ENCODE measurements around the gene GRPEL2.

Gene GRPEL2

DNA sequence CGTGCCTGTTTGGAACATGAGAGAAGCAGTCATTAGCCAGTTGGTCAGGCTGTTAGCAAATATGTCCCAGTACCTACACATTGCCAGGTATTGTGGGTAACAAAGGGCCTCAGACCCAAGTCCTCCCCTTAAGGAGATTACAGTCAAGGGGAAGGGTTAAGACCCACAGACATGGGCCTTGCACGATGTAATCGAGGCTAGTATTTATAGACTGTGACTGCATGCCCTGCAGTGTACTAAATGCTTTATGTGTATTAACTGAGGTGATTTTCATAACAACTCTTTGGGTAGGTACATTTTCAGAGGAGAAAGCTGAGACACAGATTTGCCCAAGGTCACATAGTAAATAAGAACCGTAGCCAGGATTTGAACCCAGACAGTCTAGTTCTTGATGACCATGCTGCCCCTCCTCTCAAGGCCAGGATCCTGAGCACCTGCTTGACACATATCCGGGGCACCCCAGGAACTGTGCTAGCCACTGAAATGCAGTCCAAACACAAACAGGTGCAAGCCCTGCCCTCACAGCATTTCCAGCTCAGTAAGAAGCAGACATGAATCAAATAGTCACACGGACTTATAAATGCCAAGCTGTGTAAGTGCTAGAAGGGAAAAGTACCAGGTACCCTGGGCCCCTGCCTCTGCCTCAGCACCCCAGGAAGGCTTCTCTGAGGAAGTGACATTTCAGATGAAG is 32.0 kb upstream of the GRPEL2 start:
- TF ChIP-seq, protein P1, sequence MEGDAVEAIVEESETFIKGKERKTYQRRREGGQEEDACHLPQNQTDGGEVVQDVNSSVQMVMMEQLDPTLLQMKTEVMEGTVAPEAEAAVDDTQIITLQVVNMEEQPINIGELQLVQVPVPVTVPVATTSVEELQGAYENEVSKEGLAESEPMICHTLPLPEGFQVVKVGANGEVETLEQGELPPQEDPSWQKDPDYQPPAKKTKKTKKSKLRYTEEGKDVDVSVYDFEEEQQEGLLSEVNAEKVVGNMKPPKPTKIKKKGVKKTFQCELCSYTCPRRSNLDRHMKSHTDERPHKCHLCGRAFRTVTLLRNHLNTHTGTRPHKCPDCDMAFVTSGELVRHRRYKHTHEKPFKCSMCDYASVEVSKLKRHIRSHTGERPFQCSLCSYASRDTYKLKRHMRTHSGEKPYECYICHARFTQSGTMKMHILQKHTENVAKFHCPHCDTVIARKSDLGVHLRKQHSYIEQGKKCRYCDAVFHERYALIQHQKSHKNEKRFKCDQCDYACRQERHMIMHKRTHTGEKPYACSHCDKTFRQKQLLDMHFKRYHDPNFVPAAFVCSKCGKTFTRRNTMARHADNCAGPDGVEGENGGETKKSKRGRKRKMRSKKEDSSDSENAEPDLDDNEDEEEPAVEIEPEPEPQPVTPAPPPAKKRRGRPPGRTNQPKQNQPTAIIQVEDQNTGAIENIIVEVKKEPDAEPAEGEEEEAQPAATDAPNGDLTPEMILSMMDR (IDR thresholded peaks at IDR 0.05), result no peak

DNA sequence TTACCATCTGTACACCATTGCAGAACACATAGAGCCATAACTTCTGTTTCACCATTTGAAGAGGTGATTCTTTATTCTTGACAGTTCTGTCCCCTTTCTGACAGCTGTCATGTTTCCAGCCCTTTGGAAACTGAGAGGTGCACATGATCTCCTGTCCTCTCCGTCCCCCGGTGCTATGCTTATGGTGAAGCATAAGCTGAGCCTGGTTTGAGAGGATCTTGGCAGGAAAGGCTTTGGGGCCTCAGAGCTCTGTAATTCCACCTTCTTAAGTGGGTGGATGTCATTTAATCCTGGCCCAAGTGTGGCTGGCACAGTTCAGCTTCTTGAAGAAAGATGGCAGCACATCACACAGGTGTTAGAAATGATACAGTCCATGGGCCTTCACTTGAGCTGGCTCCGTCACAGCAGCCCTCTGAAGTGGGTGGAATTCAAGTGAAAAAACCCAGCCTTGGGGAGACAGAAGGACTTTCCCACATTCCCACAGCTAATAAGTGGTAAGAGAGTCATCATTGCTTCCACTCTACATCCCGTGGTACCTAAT is 30.7 kb upstream of the GRPEL2 start:
- TF ChIP-seq, protein P1 (IDR thresholded peaks at IDR 0.05), result no peak

DNA sequence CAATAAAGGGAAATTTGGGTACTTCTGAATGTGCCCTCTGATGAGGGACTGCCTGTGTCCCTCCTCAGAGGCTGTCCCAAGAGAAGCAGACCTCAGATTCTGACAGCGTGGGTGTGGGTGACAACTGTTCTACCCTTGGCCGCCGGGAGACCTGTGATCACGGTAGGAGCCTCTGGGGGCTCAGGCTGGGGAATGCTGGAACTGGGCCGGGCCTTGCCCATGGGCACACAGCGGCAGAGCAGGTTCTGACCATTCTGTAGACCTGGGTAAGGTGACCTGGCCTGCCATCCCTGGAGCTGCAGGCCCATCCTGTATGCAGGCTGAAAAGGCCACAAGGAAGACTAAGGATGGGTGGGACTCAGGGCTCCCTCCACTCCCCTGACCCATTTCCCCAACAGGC is 29.5 kb upstream of the GRPEL2 start:
- TF ChIP-seq, protein P1 (IDR thresholded peaks at IDR 0.05), result no peak

DNA sequence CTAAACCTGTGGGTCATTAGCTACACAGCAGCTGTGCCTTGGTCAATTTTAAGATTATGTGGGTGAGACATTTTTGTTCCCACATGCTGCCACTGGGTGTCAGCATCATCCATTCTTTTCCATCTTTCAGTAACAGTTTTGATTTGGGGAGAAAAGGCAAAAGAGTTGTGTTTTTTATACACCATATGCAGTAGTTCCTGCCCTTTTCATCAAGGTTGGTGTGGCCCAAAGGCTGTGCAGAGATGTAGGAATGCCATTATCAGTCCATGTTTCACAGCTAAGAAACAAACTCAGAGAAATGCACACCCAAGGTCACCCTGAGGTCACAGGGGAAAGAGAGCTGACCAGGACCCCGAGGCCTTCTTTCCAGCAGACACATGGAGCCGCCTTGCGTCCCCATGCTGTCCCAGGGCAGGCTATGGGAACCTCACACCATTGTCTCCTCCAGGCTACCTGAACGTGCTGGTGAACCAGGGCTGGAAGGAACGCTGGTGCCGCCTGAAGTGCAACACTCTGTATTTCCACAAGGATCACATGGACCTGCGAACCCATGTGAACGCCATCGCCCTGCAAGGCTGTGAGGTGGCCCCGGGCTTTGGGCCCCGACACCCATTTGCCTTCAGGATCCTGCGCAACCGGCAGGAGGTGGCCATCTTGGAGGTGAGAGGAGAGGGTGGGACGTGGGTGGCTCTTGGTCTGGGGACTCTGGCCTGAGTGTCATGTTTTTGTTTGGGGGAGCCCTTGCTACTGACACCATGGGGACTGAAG is 27.8 kb upstream of the GRPEL2 start:
- TF ChIP-seq, protein P1 (IDR thresholded peaks at IDR 0.05), result peak; percentile 81

DNA sequence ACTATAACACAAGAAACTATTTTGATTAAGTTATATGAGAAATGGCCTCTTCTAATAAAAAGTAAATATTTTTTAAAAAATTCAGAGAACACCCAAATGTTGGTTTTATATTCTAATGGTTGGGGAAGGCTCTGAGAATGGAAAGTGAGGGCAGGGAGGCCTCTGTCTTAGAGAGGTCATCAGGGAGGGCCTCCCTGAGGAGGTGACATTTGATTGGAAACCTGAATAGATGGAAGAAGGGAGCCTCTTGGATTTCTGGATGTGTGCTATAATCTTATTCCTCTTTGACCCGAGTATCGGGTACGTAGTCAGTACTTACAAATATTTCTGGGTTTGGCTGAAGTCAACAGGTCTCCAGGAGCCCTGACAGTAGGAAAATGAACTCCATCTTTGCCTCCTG is 26.1 kb upstream of the GRPEL2 start:
- TF ChIP-seq, protein P1 (IDR thresholded peaks at IDR 0.05), result no peak

DNA sequence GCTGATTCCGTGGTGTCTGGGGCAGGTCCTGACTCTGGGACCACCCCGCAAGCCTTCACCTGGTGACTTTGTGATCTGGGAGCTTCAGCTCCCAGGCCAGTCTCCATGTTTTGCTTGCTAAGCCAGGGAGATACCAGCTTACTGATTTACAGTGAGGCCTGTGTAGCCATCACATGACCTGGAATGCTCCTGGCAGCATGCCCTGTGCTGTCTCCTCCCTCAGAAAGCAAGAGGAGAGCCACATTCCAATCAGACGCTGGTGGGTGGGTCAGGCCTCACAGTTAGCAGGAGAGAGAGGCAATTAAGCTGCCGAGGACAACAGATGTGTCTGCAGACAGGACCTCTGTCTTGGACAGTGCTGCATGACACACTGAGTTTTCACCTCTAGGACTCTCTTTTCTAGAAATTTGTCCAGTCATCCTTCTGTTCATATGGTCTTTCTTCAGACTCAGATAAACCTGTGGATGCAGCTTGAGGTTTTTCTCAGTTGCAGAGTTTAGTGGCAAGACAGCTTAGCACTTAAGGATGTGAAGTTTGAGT is 24.4 kb upstream of the GRPEL2 start:
- TF ChIP-seq, protein P1 (IDR thresholded peaks at IDR 0.05), result no peak

DNA sequence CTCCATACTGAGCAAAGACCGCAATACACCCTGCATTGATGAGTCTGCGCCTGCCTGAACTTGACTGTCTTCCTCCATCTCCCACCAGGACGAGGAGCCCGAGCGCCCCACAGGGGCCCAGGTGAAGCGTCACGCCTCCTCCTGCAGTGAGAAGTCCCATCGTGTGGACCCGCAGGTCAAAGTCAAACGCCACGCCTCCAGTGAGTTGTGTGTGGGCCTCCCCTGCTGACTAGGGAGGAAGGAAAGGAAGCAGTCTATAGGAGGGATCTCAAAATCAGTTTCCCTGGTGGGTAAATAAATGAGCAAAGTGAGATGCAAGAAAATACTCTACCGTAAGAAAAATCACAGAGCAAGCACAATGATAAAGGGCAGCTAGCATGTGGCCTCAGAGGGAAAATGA is 22.8 kb upstream of the GRPEL2 start:
- TF ChIP-seq, protein P1 (IDR thresholded peaks at IDR 0.05), result no peak
